Stomach (tissue), 9 donors: ENCODE data around the gene SERAC1. TPM values are rescaled to one million over a fixed set of nuclear protein-coding genes. Genes with fewer than 3 reads are reported as not detected.

Source experiments
- DNase-seq, 2 donors: peaks; one replicate each; pipeline versions ENCODE4 v3.0.0 to v3.0.0-alpha.2; 2013 to 2019
- H3K27ac ChIP-seq, 5 donors: fragments of 200-600 bp in 4 of 5; sonication (generic) in 4 of 5; one replicate each; pipeline ENCODE4 v1.5.1; 2013 to 2019; ENCODE audit warnings: mild to moderate bottlenecking in 1 of 5, moderate library complexity in 1 of 5
- H3K27me3 ChIP-seq, 3 donors: fragments of 200-600 bp; sonication (generic); one replicate each; pipeline ENCODE4 v1.5.1; 2017 to 2019; ENCODE audit warnings: mixed run types in 1 of 3
- H3K36me3 ChIP-seq, 4 donors: fragments of 200-600 bp; sonication (generic); 1 replicate in 3 of 4; 2 replicates in 1 of 4; pipeline ENCODE4 v1.5.1; 2016 to 2019
- H3K4me1 ChIP-seq, 4 donors: fragments of 200-600 bp; sonication (generic); one replicate each; pipeline ENCODE4 v1.5.1; 2016 to 2019
- H3K4me3 ChIP-seq, 4 donors: fragments of 200-600 bp; sonication (generic) in 3 of 4; one replicate each; pipeline ENCODE4 v1.5.1; 2016 to 2019; ENCODE audit warnings: mild to moderate bottlenecking in 1 of 4
- H3K9me3 ChIP-seq, 4 donors: fragments of 200-600 bp; sonication (generic); one replicate each; pipeline ENCODE4 v1.5.1; 2016 to 2019
- CTCF ChIP-seq, 7 experiments: fragments of 450-650 bp in 4 of 7; fragments of 200-600 bp in 3 of 7; sonication (generic) in 3 of 7; IDR thresholded peaks; one replicate each; pipeline ENCODE4 v1.5.1; 2016 to 2019; ENCODE audit warnings: antibody characterized with exemption in 7 of 7, control low read depth in 2 of 7, mild to moderate bottlenecking in 1 of 7
- EP300 ChIP-seq: sonication (generic); formaldehyde crosslinking; IDR thresholded peaks from one replicate; pipeline ENCODE4 v1.6.1; 2017; ENCODE audit warnings: antibody characterized with exemption
- POLR2A ChIP-seq, 4 donors: fragments of 450-650 bp; IDR thresholded peaks; one replicate each; pipeline ENCODE4 v1.6.1; 2016; ENCODE audit warnings: antibody characterized with exemption in 4 of 4, control low read depth in 2 of 4, mild to moderate bottlenecking in 1 of 4, moderate library complexity in 1 of 4
- POLR2AphosphoS5 ChIP-seq, 3 donors: sonication (generic); formaldehyde crosslinking; IDR thresholded peaks; one replicate each; pipeline ENCODE4 v1.6.1; 2016; ENCODE audit warnings: antibody characterized with exemption in 3 of 3
- WGBS, 5 donors: extraction: QIAGEN DNeasy Blood & Tissue Kit in 3 of 5; methylation state at CpG; one replicate each; pipeline versions ENCODE4 v1.1.5 to v1.1.7; 2013 to 2018; 5-methylcytosine and 5-hydroxymethylcytosine counted together
- intact Hi-C: fragments of 100-400 bp; cut with DNase I; formaldehyde crosslinking; loops from one replicate; pipeline ENCODE4 v1.15.1; 2023; ENCODE audit warnings: low total_unique reads
- polyA plus RNA-seq, 3 donors: library from polyadenylated mRNA; stranded (reverse); fragments of 200-250 nt; gene quantifications; one replicate each; pipeline ENCODE4 v1.2.3, GENCODE V29; 2013
- total RNA-seq, 5 donors: library from RNA; depleted of rRNA; stranded (reverse); fragments of >200 nt; gene quantifications; one replicate each; pipeline versions ENCODE4 v1.1.0 to v1.2.3, GENCODE V29; 2014 to 2016
- donor health status: healthy with polysubstance abuse.
- donor health status: Bipolar disorder and iron deficiency.
- donor health status: healthy.

The SERAC1 gene
- total and polyA plus RNA-seq, 8 donors: 0.58 to 27.2 (median 4.3) TPM

GRCh38 chr6:158068893-158069799 is 98.9 kb downstream of the SERAC1 start:
- WGBS, 5 donors: 54 to 63% (median 61%) methylated on average over 14 of the region's 14 CpGs

GRCh38 chr6:158068156-158068892 is 99.7 kb downstream of the SERAC1 start:
- Histone ChIP-seq H3K27ac (peak overlapping the region; percentile 62 to 88 (median 78)), H3K36me3 (peaks cover 17 to 80% (median 66%) of the 10 kb centered on the region in 4 donors), H3K27me3 (no peaks in the 10 kb centered on the region), H3K4me1 (peaks cover 0 to 28% (median 11%) of the 10 kb centered on the region in 4 donors), H3K4me3 (no peak overlapping the region), H3K9me3 (no peaks in the 10 kb centered on the region)
- TF ChIP-seq EP300 (no peak), POLR2A (IDR thresholded peaks at IDR 0.05) (no peak), CTCF (IDR thresholded peaks at IDR 0.05) (no peak), POLR2AphosphoS5 (IDR thresholded peaks at IDR 0.05) (no peak)
- DNase-seq: no peak
- intact Hi-C loops: loop anchor here (10.0 kb wide), 1 partner anchor 94 kb away; no protein-coding TSS in a partner anchor
- WGBS, 5 donors: 75 to 88% (median 80%) methylated on average over 8 to 10 of the region's 10 CpGs

More at GRCh38 chr6:158068893-158069799, 98.9 kb downstream of the SERAC1 start:
- H3K9me3 ChIP-seq: no peaks in the 10 kb centered on the region
- peaks cover 13 to 75% (median 64%) of the 10 kb centered on the region in 4 donors for H3K36me3 ChIP-seq
- intact Hi-C loops: loop anchor here (10.0 kb wide), 1 partner anchor 94 kb away; no protein-coding TSS in a partner anchor
- H3K27ac ChIP-seq: peak overlapping the region; percentile 62 to 88 (median 78)
- H3K4me1 ChIP-seq: peaks cover 0 to 28% (median 11%) of the 10 kb centered on the region in 4 donors
- no peaks in the 10 kb centered on the region for H3K27me3 ChIP-seq
- H3K4me3 ChIP-seq: no peak overlapping the region
- peak; percentile 80 to 81 for DNase-seq
- no peak for TF ChIP-seq POLR2A (IDR thresholded peaks at IDR 0.05)
- no peak for TF ChIP-seq CTCF (IDR thresholded peaks at IDR 0.05)
- TF ChIP-seq POLR2AphosphoS5 (IDR thresholded peaks at IDR 0.05): peak in 2 of 3 donors; percentile 9 to 43

GRCh38 chr6:158067436-158068015 is 100.5 kb downstream of the SERAC1 start:
- Histone ChIP-seq H3K4me1 (peaks cover 0 to 28% (median 11%) of the 10 kb centered on the region in 4 donors), H3K27me3 (no peaks in the 10 kb centered on the region), H3K36me3 (peaks cover 17 to 85% (median 69%) of the 10 kb centered on the region in 4 donors), H3K27ac (peak overlapping the region in 4 of 5 donors; percentile 7 to 88 (median 74)), H3K9me3 (no peaks in the 10 kb centered on the region), H3K4me3 (no peak overlapping the region)
- no peak for DNase-seq
- no peak for TF ChIP-seq CTCF (IDR thresholded peaks at IDR 0.05)
- TF ChIP-seq EP300: no peak
- TF ChIP-seq POLR2A (IDR thresholded peaks at IDR 0.05): no peak
- TF ChIP-seq POLR2AphosphoS5 (IDR thresholded peaks at IDR 0.05): no peak
- intact Hi-C loops: loop anchor here (10.0 kb wide), 1 partner anchor 93 kb away; no protein-coding TSS in a partner anchor
- 85 to 89% (median 88%) methylated on average over 10 of the region's 10 CpGs for WGBS, 5 donors
